ENCODE measurements around the gene DOCK10. TPM values are rescaled to one million over a fixed set of nuclear protein-coding genes. Genes with fewer than 3 reads are reported as not detected.

Gene DOCK10
- total and polyA plus RNA-seq, 9 of the 15 experiments (the other 6 are each of a cell fraction or from before 2014, with no cell fraction given): 0.01 to 0.87 (median 0.18) TPM

- TF ChIP-seq ZFX (CRISPR knock-in tag; IDR thresholded peaks at IDR 0.05) (no peak), ZNF551 (CRISPR knock-in tag; IDR thresholded peaks at IDR 0.05) (no peak), ZBTB5 (IDR thresholded peaks at IDR 0.05) (no peak)
- TF ChIP-seq, protein P1, sequence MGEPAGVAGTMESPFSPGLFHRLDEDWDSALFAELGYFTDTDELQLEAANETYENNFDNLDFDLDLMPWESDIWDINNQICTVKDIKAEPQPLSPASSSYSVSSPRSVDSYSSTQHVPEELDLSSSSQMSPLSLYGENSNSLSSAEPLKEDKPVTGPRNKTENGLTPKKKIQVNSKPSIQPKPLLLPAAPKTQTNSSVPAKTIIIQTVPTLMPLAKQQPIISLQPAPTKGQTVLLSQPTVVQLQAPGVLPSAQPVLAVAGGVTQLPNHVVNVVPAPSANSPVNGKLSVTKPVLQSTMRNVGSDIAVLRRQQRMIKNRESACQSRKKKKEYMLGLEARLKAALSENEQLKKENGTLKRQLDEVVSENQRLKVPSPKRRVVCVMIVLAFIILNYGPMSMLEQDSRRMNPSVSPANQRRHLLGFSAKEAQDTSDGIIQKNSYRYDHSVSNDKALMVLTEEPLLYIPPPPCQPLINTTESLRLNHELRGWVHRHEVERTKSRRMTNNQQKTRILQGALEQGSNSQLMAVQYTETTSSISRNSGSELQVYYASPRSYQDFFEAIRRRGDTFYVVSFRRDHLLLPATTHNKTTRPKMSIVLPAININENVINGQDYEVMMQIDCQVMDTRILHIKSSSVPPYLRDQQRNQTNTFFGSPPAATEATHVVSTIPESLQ (CRISPR knock-in tag; IDR thresholded peaks at IDR 0.05): no peak
- TF ChIP-seq, protein P2, sequence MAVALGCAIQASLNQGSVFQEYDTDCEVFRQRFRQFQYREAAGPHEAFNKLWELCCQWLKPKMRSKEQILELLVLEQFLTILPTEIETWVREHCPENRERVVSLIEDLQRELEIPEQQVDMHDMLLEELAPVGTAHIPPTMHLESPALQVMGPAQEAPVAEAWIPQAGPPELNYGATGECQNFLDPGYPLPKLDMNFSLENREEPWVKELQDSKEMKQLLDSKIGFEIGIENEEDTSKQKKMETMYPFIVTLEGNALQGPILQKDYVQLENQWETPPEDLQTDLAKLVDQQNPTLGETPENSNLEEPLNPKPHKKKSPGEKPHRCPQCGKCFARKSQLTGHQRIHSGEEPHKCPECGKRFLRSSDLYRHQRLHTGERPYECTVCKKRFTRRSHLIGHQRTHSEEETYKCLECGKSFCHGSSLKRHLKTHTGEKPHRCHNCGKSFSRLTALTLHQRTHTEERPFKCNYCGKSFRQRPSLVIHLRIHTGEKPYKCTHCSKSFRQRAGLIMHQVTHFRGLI (CRISPR knock-in tag; IDR thresholded peaks at IDR 0.05): no peak
Observed at GRCh38 chr2:225022188-225022587, 20.1 kb downstream of the DOCK10 start (continued).

All from K562 (cell line).